HG03460 (cell line): ENCODE data around the gene PBLD.

Source experiments
- ATAC-seq: cut with Tn5 transposase; IDR thresholded peaks from one replicate; pipeline ENCODE4 v1.9.1; 2021; ENCODE audit not compliant: unreplicated experiment

Gene PBLD

GRCh38 chr10:68332259-68333057 lies at the start of gene PBLD:
Gene PBLD, minus strand, starts transcription at chr10:68332928. Its CDS starts 26,084 bp downstream, at chr10:68306844.
- peak; percentile 12 for ATAC-seq

- no peak for ATAC-seq
These were observed 38.9 kb upstream of the PBLD start for GRCh38 chr10:68371604-68372003.

GRCh38 chr10:68367121-68367520 lies 34.4 kb upstream of the PBLD start:
- ATAC-seq, result no peak

GRCh38 chr10:68366600-68366999 lies 33.9 kb upstream of the PBLD start:
- ATAC-seq, result no peak

- ATAC-seq, result no peak
These were observed 32.9 kb upstream of the PBLD start for GRCh38 chr10:68365611-68366010.

- no peak for ATAC-seq
These were observed 31.6 kb upstream of the PBLD start for GRCh38 chr10:68364101-68364886.

GRCh38 chr10:68362590-68362989 lies 29.9 kb upstream of the PBLD start:
- ATAC-seq, result no peak

GRCh38 chr10:68359189-68359588 lies 26.5 kb upstream of the PBLD start:
- no peak for ATAC-seq

GRCh38 chr10:68353537-68353936 lies 20.8 kb upstream of the PBLD start:
- ATAC-seq, result no peak

GRCh38 chr10:68348265-68348741 lies 15.6 kb upstream of the PBLD start:
- no peak for ATAC-seq

GRCh38 chr10:68346774-68347173 lies 14.0 kb upstream of the PBLD start:
- ATAC-seq, result no peak

- ATAC-seq, result no peak
These were observed 12.9 kb upstream of the PBLD start for GRCh38 chr10:68345621-68346020.

- no peak for ATAC-seq
These were observed 10.3 kb upstream of the PBLD start for GRCh38 chr10:68342909-68343516.

- ATAC-seq, result no peak
These were observed 7.8 kb upstream of the PBLD start for GRCh38 chr10:68340358-68341080.

- ATAC-seq, result no peak
These were observed 4.1 kb upstream of the PBLD start for GRCh38 chr10:68336754-68337351.

GRCh38 chr10:68334672-68335467 lies 2.1 kb upstream of the PBLD start:
- no peak for ATAC-seq

- ATAC-seq, result no peak
These were observed 1.0 kb upstream of the PBLD start for GRCh38 chr10:68333440-68334431.

- ATAC-seq, result no peak
These were observed 299 bp upstream of the PBLD start for GRCh38 chr10:68333058-68333395.
